NAMALWA (cell line): ENCODE results near the gene ELMO1.

Experiments used
- DNase-seq: peaks from one replicate; pipeline ENCODE4 v3.0.0-alpha.2; 2015; ENCODE audit warnings: low spot score

ELMO1 gene

DNA sequence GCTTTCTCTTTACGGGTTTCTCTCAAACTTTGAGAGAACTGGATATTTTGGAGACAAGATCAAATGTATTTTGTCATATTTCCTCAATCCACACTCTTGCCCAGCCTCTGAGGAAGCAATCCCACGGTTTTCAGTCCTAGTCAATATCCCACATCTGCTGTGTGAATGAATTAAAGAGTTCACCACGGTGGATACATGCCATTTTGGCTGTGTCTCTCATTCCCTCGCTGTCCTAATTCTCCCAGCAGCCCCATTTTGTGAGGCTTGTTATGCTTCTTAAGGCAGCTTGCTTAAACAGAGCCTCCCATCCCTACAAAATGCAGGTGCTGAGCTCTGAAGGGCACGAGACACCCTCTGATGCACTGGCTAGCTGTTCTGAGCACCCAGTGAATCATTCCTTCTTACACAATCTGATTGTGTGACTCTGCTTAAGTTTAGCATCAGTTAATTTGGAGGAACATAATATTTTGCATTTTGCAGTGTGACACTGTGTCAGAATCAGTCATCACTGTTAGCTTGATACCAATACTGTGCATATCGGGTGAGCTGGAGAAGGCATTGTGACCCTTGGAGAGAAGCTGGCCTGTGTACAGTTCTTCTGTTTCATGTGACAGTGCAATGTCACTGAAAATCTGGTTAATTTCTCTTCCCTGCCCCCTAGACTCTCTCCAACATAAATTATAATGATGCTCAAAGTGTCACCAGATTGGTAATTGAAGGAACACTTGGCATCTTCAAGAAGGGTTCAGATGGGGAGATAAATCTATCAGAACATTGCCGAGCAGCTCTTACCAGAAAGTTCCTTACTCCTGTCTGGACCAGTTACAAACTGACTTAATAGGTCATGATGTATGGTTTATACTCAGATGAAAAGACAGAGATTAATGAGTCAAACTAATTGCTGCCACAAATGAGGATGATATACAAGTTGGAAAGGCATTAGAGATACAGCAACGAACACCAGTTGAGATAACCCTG is 620.6 kb downstream of the ELMO1 start:
- DNase-seq = no peak

GRCh38 chr7:36825501-36825900 is 623.2 kb downstream of the ELMO1 start:
- DNase-seq = no peak

- no peak for DNase-seq
These were observed 625.3 kb downstream of the ELMO1 start for GRCh38 chr7:36823353-36823752.

GRCh38 chr7:36821617-36822016 is 627.0 kb downstream of the ELMO1 start:
- no peak for DNase-seq

DNA sequence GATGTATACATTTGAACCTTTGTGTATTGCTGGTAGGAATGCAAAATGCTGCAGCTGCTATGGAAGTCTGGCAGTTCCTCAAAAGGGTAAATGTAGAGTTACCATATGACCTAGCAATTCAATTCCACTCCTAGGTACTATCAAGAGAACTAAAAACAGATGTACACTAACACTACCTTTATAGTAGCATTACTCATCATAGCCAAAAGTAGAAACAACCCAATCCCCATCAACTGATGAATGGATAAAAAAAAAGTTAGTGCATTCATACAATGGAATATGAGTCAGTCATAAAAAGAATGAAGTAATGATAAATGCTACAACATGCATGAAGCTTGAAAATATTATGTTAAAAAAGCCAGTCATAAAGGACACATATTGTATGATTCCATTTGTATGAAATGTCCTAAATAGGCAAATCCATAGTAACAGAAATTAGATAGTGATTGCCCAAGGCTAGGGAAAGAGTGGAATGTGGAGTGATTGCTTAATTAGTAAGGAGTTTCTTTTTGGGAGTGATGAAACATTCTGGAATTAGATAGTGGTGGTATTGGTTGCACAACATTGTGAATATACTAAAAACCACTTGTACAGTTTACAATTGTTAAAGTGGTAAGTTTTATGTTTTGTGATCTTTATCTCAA is 628.0 kb downstream of the ELMO1 start:
- no peak for DNase-seq

GRCh38 chr7:36819639-36820038 is 629.0 kb downstream of the ELMO1 start:
- DNase-seq = no peak

DNA sequence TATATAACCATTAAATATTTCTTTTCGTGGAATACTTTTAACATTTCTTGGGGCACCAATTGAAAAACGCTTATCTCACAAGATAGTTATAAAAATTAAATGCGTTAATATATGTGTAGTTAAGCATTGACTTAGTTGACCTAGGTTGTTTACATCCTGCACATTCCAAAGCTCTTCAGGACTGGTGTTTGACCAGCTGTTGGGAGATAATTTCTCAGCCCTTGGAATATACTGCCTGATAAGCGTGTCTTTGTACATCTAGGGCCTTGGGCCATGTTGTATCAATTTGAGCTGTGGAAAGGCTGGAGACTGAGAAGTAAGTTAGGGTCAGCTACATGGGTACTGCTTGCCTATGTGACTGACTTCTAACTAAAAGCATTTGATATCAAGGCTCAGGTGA is 634.4 kb downstream of the ELMO1 start:
- no peak for DNase-seq

DNA sequence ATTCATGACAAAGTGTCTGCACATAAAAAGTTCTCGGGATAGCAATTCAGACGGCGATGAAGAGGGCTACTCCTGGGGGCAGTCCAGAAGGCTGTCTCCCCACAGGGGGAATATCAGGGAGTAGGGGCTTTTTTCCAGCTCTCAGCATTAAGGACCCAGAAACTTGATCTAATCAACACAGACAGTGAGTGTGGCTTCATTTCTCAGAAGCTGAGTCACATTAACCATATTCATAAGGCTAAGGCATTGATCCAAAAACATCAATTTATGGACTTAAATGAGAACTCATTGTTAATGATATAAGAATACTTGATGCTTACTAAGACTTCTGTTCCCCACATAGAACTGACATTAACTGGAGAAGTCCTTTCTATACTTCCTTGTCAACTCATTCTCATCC is 636.9 kb downstream of the ELMO1 start:
- no peak for DNase-seq

GRCh38 chr7:36810489-36810888 is 638.2 kb downstream of the ELMO1 start:
- DNase-seq = no peak

DNA sequence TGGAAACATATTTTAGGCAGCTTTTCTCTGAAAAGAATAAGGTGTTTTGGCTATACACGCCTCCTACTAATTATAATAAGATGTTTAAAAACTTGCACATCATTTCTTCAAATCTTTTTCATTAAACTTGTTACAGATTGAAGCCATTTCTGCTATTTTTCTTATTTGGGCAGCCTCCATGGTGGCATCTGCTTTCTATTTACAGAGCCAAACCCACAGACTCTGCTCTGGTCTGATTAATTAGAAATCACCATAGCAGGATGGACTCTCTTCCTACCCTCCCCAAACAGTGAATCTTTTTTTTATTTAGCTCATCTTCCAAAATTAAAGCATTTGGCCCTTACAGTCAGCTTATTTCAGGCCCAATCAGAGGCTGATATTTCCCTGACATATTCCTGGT is 638.6 kb downstream of the ELMO1 start:
- no peak for DNase-seq

DNA sequence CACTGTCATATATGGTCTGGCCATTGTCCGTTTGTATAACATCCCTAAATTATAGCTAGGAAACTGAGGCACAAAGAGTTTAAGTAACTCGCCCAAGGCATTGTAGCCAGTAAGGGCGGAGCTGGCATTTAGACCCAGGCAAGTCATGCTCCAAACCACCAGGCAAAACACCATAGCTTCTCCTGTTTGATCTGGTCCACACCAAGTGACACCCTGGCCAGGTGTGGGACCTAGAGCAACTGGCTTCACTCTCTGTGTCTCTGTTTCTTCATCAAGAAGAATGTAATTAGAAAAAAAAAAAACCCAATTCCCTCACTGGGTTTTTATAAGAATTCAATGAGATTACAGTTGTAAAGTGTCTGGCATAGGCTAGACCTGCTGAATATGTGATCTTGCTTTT is 639.2 kb downstream of the ELMO1 start:
- no peak for DNase-seq

- DNase-seq = no peak
These were observed 639.6 kb downstream of the ELMO1 start for GRCh38 chr7:36809086-36809485.

DNA sequence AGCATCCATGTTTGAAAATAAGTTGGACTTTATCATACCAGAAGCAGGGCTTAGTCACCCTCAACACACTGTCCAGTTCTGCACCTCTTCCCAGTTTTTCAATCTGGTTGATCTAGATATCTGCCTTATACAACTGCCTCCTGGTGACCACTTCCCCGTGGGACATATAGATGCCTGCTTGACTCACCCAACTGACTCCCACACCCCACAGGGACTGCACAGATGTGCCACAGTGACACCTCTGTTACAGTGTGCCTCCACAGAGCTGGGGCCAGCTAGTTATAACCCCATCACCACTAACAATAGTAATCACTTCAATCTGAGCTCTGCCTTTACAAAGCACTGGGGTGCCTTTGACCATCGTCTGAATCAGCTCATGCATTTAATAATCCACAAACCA is 641.8 kb downstream of the ELMO1 start:
- DNase-seq = no peak
